ENCODE measurements around the gene SLC2A13.

SLC2A13 gene
- long read RNA-seq, donor 1: 0 reads
- long read RNA-seq, donor 2, full-length matches to known transcripts: 1 of 1 reads
- long read RNA-seq, donor 2, partial matches to known transcripts: 0 of 1 reads
- long read RNA-seq, donor 2, other reads (novel, unspliced or antisense): 0 of 1 reads
- long read RNA-seq, donor 3: 0 reads
- long read RNA-seq, donor 4, full-length matches to known transcripts: 1 of 1 reads
- long read RNA-seq, donor 4, partial matches to known transcripts: 0 of 1 reads
- long read RNA-seq, donor 4, other reads (novel, unspliced or antisense): 0 of 1 reads
- long read RNA-seq, donor 5, full-length matches to known transcripts: 2 of 2 reads
- long read RNA-seq, donor 5, partial matches to known transcripts: 0 of 2 reads
- long read RNA-seq, donor 5, other reads (novel, unspliced or antisense): 0 of 2 reads
- long read RNA-seq, donor 6, full-length matches to known transcripts: 1 of 1 reads
- long read RNA-seq, donor 6, partial matches to known transcripts: 0 of 1 reads
- long read RNA-seq, donor 6, other reads (novel, unspliced or antisense): 0 of 1 reads
- long read RNA-seq, donor 7, full-length matches to known transcripts: 6 of 6 reads
- long read RNA-seq, donor 7, partial matches to known transcripts: 0 of 6 reads
- long read RNA-seq, donor 7, other reads (novel, unspliced or antisense): 0 of 6 reads
- long read RNA-seq, donor 8, full-length matches to known transcripts: 2 of 2 reads
- long read RNA-seq, donor 8, partial matches to known transcripts: 0 of 2 reads
- long read RNA-seq, donor 8, other reads (novel, unspliced or antisense): 0 of 2 reads

DNA sequence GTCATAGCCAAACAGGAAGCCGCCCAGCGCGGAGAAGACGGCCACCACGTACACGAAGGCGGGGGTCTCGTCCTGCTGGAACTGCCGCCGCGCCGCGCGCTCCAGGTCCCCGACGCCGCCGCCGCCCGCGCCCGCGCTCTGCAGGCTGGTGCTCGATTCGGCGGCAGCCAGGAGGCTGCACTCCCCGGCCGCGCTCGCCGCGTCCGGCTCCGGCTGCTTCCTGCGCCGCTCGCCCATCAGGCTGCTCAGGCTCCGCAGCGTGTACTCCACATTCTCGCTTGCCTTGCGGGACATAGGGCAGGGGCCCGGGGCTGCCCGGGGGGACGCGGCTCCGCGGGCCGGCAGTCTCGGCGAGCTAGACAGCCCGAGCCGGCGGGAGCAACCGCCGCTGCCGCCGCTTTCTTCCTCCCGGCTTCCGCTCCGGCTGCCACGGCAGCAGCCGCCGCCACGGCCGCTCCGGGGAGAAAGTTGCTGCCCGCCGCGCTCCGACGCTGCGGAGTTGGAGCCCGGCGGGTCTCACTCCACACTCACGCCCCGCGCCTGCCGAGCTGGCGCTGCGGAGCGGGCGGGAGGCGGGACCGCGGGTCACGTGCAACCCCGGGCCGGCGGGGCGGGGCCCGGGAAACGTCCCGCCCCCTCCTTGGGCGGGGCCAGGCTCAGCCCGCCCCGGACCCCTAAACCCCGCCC, at the start of gene SLC2A13:
SLC2A13 (minus strand) TSS at position 567 of the 687 bp plus-strand sequence; CDS start at position 294, 273 bp downstream.
- DNase-seq: peak; percentile 93

GRCh38 chr12:40154381-40154780, 48.5 kb upstream of the SLC2A13 start:
- DNase-seq: no peak

DNA sequence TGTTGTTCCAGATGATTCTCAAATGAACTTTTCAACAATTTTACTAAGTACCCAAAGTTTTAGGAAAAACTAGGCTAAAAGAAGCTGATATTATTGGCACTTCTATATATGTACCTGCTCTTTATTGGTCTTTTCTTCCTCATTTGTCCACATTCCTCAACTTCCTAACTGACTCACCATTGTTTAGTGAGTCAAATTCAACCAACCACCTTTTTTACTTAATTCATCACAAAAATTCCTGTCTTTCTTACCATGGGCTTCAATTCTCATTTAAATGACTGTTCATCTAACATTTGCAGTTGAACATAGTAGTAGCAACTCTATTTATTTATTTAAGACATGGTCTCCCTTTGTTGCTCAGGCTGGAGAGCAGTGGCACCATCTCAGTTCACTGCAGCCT, 47.6 kb upstream of the SLC2A13 start:
- no peak for DNase-seq

DNA sequence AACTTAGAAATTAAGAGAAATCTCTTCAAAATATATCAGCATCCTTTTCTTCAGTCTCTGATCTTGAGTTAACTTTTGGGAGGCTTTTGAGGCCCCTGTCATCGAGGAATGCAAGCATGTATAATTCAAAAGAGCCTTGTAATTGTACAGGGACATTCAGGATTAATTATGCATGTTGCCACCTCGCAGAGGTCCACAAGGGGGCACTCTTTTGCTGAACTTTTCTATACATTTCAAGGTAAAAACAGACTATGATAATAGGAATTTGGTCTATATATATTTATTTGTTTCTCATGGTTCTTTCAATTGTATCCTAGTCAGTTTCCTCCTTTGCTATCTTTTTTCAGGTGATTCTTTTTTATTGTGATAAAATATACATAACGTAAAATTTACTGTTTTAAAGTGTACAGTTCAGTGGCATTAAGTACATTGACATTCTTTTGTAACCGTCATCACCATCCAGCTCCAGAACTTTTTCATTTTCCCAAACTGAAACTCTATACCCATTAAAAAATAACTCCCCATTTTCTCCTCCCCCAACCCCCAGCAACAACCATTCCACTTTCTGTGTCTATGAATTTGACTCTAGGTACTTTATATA, 47.0 kb upstream of the SLC2A13 start:
- no peak for DNase-seq

DNA sequence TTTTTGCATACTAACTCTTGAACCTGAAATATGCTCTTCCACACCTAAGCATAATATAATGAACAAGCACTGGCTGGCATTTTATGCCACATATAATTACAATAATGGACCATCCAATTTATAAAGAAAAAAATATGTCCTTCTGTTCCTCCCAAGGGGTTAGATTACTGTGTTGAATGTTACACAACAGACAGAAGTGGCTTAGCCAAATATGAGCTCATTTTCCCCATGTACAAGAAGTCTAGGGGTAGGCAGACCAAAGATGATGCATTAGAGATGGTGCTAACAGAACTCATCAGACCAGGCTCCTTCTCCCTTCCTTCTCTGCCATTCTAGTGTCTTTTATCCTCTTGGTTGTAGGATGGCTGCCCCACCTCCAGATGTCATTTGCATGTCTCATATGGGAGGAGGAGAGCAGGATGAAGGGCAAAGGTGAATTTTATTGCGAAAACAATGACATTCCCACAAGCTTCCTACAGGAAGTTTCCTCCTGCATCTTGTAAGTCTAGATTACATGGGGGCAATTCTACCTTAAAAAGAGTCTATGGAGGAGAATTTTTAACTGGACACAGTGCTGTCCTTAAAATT, 43.9 kb upstream of the SLC2A13 start:
- no peak for DNase-seq

DNA sequence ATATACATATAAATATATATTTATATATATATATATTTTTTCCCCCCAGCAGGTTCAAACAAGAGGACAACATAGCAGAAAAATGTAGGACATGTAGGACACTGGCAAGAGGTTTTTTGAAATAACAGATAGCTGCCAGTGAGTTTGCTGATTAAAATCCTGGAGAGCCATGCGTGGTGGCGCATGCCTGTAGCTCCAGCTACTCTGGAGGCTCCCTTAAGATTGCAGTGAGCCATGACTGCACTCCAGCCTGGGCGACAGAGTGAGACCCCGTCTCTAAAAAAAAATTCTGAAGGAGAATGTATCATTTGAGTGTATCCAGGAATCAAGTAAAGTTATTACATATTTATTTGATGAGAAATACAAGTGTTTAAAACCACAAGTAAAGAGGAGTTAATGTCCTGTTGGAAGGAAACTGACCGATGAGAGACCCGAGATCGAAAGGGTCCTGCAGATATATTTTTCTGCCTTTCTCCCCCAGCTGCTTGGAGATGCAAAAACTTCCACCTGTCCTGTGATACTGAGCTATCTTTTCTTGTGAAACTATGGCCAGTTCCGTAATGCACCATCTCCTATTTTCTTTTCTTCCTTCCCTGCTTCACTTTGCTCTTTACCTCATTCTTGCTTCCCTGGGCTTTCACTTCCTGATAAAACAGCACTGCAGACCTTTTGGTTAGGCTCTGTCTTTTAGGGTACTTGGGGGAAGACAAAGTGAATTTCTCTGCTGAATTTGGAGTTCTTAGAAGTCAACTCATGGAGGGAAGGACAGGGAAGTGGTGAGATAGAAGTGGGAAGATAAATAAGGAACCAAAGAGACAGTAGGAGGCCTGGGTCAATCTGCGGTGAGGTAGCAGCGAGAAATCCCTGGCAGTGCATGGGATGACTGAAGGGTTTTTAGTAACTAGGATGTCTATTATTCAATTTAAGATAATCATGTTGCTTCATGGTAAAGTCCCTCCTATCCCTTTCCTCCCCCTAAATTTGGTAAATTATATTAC, 41.2 kb upstream of the SLC2A13 start:
- DNase-seq: peak; percentile 16

DNA sequence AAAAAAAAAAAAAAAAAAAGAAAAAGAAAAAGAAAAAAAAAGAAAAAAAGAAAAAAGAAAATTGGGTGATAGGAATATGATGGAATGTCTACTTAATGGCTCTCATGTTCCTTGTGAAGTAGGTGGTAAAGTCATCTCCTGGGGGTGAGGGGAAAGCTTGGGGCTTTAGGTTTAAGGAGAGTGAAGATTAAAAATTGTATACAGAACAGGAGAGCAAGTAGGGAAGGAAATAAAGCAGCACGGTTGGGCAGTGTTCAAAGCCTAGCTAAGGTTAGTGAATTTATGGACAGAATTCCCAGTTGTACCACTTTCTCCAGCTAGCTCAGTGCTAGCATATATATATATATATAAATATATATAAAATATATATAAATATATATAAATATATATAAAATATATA, 40.0 kb upstream of the SLC2A13 start:
- no peak for DNase-seq

DNA sequence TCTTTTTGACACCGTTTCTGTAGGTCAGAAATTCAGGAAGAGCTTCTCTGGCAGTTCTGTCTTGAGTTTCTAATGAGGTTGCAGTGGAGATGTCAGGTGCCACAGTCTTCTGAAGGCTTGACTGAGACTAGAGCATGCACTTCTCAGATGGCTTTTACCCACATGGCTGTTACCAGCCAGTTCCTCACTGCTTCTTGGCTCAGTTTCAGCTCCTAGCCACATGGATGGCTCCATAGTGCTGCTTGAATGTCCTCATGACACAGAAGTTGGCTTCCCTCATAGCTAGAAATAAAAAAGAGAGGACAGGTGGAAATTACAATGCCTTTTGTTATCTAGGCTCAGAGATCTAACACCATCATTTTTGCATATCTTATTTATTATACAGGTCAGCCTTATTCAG, 38.1 kb upstream of the SLC2A13 start:
- DNase-seq: no peak

DNA sequence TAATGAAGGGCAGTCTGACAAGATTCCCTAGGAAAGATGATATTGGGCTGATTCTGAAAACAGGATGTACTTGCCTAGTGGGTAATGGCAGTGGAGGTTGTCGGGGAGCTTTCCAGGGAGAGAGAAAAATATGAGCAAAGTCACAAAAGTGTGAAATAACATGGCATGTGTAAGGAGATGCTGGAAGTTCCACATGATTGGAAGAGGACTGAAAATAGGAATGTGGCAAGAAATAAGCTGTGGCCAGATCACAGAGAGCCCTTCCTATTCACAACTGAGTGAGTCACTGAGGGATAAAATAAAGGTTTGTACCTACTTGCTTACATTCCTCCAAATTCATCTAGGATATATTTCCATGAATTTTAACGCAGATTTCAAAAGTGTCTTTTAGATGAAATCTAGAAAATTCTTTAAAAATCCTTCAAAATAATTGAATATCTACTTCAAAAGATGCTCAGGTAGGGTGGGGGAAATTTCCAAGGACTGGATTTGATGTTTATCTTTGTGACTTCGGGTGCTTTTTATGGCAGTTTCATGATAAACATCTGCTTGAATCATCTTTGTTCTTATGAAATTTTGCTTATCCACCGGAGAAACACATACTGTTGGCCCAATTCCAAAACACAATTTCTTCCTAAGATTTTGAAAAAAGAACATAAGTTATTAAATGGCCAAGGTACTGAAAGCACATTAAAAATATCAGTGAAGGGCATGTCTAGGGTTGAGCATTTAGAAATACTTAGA, 36.3 kb upstream of the SLC2A13 start:
- no peak for DNase-seq

DNA sequence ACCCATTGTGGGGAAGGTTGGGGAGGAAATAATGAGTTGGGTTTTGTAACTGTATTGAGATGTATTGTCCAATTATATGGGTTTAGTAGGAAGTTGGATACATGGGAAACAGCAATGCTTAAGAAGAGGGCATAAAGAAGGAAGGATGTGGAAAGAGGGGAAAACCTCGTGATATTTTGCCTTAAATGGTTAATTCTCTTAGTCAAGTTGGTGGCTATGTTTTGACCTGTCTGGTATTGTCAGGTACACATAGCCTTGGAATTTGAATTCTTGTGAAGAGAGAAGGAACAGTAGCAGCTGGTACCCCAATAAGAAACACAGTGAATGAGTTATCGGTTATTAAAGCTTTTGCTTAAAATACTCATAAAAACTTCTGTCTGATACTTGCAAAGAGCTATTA, 32.6 kb upstream of the SLC2A13 start:
- no peak for DNase-seq

GRCh38 chr12:40137252-40137651, 31.4 kb upstream of the SLC2A13 start:
- no peak for DNase-seq

- DNase-seq: no peak
Measured at GRCh38 chr12:40127408-40127807, 21.5 kb upstream of the SLC2A13 start.

- DNase-seq: no peak
Measured at GRCh38 chr12:40123496-40123895, 17.6 kb upstream of the SLC2A13 start.

DNA sequence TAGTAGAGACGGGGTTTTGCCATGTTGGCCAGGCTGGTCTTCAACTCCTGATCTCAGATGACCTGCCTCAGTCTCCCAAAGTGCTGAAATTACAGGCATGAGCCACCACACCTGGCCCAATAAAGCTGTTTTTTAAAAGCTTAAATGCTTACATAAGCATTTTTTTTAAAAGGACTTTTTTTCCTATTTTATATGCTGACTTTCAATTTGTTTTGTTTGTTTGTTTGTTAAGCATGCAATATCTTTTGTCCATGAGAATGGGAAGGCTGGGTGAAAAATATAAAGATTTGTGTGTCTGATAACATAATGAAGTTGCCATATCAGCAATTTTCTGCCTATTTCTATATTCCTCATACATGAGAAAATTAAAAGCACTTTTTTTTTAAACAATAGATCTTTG, 17.0 kb upstream of the SLC2A13 start:
- DNase-seq: no peak

- DNase-seq: no peak
Measured at GRCh38 chr12:40117818-40118217, 11.9 kb upstream of the SLC2A13 start.

- DNase-seq: no peak
Measured at GRCh38 chr12:40110586-40110985, 4.7 kb upstream of the SLC2A13 start.

- DNase-seq: no peak
Measured at GRCh38 chr12:40107803-40108620, 2.1 kb upstream of the SLC2A13 start.

- peak; percentile 54 for DNase-seq
Measured at GRCh38 chr12:40107098-40107802, 1.4 kb upstream of the SLC2A13 start.

- DNase-seq: no peak
Measured at GRCh38 chr12:40106655-40107054, 774 bp upstream of the SLC2A13 start.

Data from right kidney (tissue), 9 donors.